Measurements from ENCODE around the gene PLSCR1.

The PLSCR1 gene

DNA sequence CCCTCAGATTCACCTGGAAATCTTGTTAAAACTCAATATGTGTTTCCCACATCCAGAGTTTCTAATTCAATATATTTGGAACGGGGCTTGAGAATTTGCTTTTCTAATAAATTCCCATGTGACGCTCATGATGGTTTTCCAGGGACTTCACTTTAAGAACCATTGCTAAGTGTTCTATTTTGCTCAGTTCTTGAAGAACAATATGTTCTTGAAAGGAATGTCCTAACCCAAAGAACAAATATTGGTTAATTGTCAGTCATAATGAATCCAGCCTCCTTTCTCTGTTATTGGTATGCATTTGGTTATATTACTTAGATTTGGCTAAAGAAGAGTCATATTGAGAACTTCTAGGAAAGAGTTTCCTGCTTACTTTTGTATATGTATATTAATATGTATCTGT is 70.7 kb downstream of the PLSCR1 start:
- TF ChIP-seq CTCF (conservative IDR thresholded peaks at IDR 0.05; ENCODE audit: low read depth, low read length), result no peak
- DNase-seq (ENCODE audit: low read depth), result no peak
- no peak overlapping the region for H3K4me3 ChIP-seq (ENCODE audit: low read length)

- H3K4me3 ChIP-seq (ENCODE audit: low read length), result no peak overlapping the region
- no peak for DNase-seq (ENCODE audit: low read depth)
- no peak for TF ChIP-seq CTCF (conservative IDR thresholded peaks at IDR 0.05; ENCODE audit: low read depth, low read length)
Observed at GRCh38 chr3:146472611-146473010, 71.8 kb downstream of the PLSCR1 start.

- DNase-seq (ENCODE audit: low read depth), result no peak
- no peak for TF ChIP-seq CTCF (conservative IDR thresholded peaks at IDR 0.05; ENCODE audit: low read depth, low read length)
- no peak overlapping the region for H3K4me3 ChIP-seq (ENCODE audit: low read length)
Observed at GRCh38 chr3:146471012-146471411, 73.4 kb downstream of the PLSCR1 start.

- DNase-seq (ENCODE audit: low read depth), result no peak
- TF ChIP-seq CTCF (conservative IDR thresholded peaks at IDR 0.05; ENCODE audit: low read depth, low read length), result no peak
- H3K4me3 ChIP-seq (ENCODE audit: low read length), result no peak overlapping the region
Observed at GRCh38 chr3:146470425-146470990, 73.9 kb downstream of the PLSCR1 start.

- DNase-seq (ENCODE audit: low read depth), result no peak
- no peak for TF ChIP-seq CTCF (conservative IDR thresholded peaks at IDR 0.05; ENCODE audit: low read depth, low read length)
- peak within 1 kb of the TSS; percentile 74 for H3K4me3 ChIP-seq (ENCODE audit: low read length)
Observed at GRCh38 chr3:146469150-146470017, 75.0 kb downstream of the PLSCR1 start, which contains the start of gene PLSCR2. Gene PLSCR2, minus strand, starts transcription at chr3:146469561. Its CDS starts 9,657 bp downstream, at chr3:146459904.

- TF ChIP-seq CTCF (conservative IDR thresholded peaks at IDR 0.05; ENCODE audit: low read depth, low read length), result no peak
Observed at GRCh38 chr3:146468671-146469149, 75.7 kb downstream of the PLSCR1 start.

More at GRCh38 chr3:146468671-146469149, 75.7 kb downstream of the PLSCR1 start:
- H3K4me3 ChIP-seq (ENCODE audit: low read length), result peak overlapping the region; percentile 74
- no peak for DNase-seq (ENCODE audit: low read depth)

Data from retinal pigment epithelial cell (primary cell).